Neural progenitor cell (in vitro differentiated cells): ENCODE data around the gene MS4A4A.

Experiments used
- CTCF ChIP-seq: fragments of 200-600 bp; sonication (generic); IDR thresholded peaks from 2 replicates; pipeline ENCODE4 v1.5.1; 2017; ENCODE audit warnings: antibody characterized with exemption, mild to moderate bottlenecking
- EZH2 ChIP-seq: fragments of 200-600 bp; sonication (generic); IDR thresholded peaks from 2 replicates; pipeline ENCODE4 v1.6.1; 2017; ENCODE audit warnings: antibody characterized with exemption, mild to moderate bottlenecking, moderate library complexity

- TF ChIP-seq CTCF (no peak), EZH2 (no peak)
Observed at GRCh38 chr11:60339356-60339755, 58.9 kb downstream of the MS4A4A start.
